HG03025 (cell line): ENCODE measurements around the gene EPHB1.

Experiments used
- ATAC-seq: cut with Tn5 transposase; IDR thresholded peaks from one replicate; pipeline ENCODE4 v1.9.1; 2021; ENCODE audit warnings: mild to moderate bottlenecking, moderate library complexity; ENCODE audit not compliant: unreplicated experiment, low FRiP score

The EPHB1 gene

GRCh38 chr3:134900482-134900881, 105.4 kb downstream of the EPHB1 start:
- no peak for ATAC-seq

- no peak for ATAC-seq
These were observed 106.4 kb downstream of the EPHB1 start for GRCh38 chr3:134901461-134901860.

GRCh38 chr3:134903837-134904236, 108.8 kb downstream of the EPHB1 start:
- ATAC-seq = peak; percentile 32

GRCh38 chr3:134904241-134904771, 109.2 kb downstream of the EPHB1 start:
- ATAC-seq = peak; percentile 95

- ATAC-seq = no peak
These were observed 110.0 kb downstream of the EPHB1 start for GRCh38 chr3:134904776-134905646.

- ATAC-seq = no peak
These were observed 110.5 kb downstream of the EPHB1 start for GRCh38 chr3:134905647-134905935.

- ATAC-seq = no peak
These were observed 113.2 kb downstream of the EPHB1 start for GRCh38 chr3:134908271-134908670.

GRCh38 chr3:134910026-134910425, 115.0 kb downstream of the EPHB1 start:
- no peak for ATAC-seq

GRCh38 chr3:134911586-134912548, 116.8 kb downstream of the EPHB1 start:
- no peak for ATAC-seq

GRCh38 chr3:134916276-134916961, 121.4 kb downstream of the EPHB1 start:
- no peak for ATAC-seq

GRCh38 chr3:134917631-134918030, 122.6 kb downstream of the EPHB1 start:
- no peak for ATAC-seq

GRCh38 chr3:134918441-134918840, 123.4 kb downstream of the EPHB1 start:
- peak; percentile 96 for ATAC-seq

GRCh38 chr3:134922101-134922500, 127.0 kb downstream of the EPHB1 start:
- no peak for ATAC-seq

- no peak for ATAC-seq
These were observed 127.8 kb downstream of the EPHB1 start for GRCh38 chr3:134922866-134923265.

GRCh38 chr3:134923286-134923685, 128.2 kb downstream of the EPHB1 start:
- ATAC-seq = no peak

GRCh38 chr3:134927599-134927998, 132.5 kb downstream of the EPHB1 start:
- ATAC-seq = no peak

- no peak for ATAC-seq
These were observed 133.3 kb downstream of the EPHB1 start for GRCh38 chr3:134928392-134928791.

GRCh38 chr3:134928819-134929218, 133.8 kb downstream of the EPHB1 start:
- no peak for ATAC-seq

- no peak for ATAC-seq
These were observed 134.9 kb downstream of the EPHB1 start for GRCh38 chr3:134929976-134930375.

- ATAC-seq = no peak
These were observed 136.2 kb downstream of the EPHB1 start for GRCh38 chr3:134931045-134931785.
